Heart left ventricle (tissue), 16 donors: ENCODE results near the gene MED25. TPM values are rescaled to one million over a fixed set of nuclear protein-coding genes. Genes with fewer than 3 reads are reported as not detected.

Experiments used
- ATAC-seq, 4 donors: fragments of 200-7000 bp; cut with Tn5 transposase; one replicate each; pipeline ENCODE4 v1.9.1; 2020 to 2022; ENCODE audit warnings: moderate library complexity in 4 of 4, mild to moderate bottlenecking in 3 of 4, moderate number of reproducible peaks in 1 of 4
- DNase-seq, 5 donors: peaks; one replicate each; pipeline ENCODE4 v3.0.0-alpha.2; 2020
- H3K27ac ChIP-seq, 12 donors: fragments of 200-600 bp; sonication (generic) in 4 of 12; one replicate each; pipeline versions ENCODE4 v1.5.0 to v1.8.0; 2016 to 2022; ENCODE audit warnings: mild to moderate bottlenecking in 2 of 12
- H3K27me3 ChIP-seq, 9 donors: fragments of 200-600 bp; sonication (generic) in 2 of 9; one replicate each; pipeline versions ENCODE4 v1.5.1 to v1.8.0; 2016 to 2022; ENCODE audit warnings: mild to moderate bottlenecking in 3 of 9
- H3K36me3 ChIP-seq, 9 donors: fragments of 200-600 bp; sonication (generic) in 2 of 9; one replicate each; pipeline versions ENCODE4 v1.5.0 to v1.8.0; 2018 to 2022; ENCODE audit warnings: mild to moderate bottlenecking in 2 of 9
- H3K4me1 ChIP-seq, 12 donors: fragments of 200-600 bp; sonication (generic) in 4 of 12; one replicate each; pipeline versions ENCODE4 v1.5.0 to v1.8.0; 2016 to 2022; ENCODE audit warnings: mild to moderate bottlenecking in 3 of 12
- H3K4me3 ChIP-seq, 12 donors: fragments of 200-600 bp; sonication (generic) in 4 of 12; one replicate each; pipeline versions ENCODE4 v1.5.0 to v1.8.0; 2017 to 2022; ENCODE audit warnings: mild to moderate bottlenecking in 9 of 12, moderate library complexity in 4 of 12
- H3K9me3 ChIP-seq, 12 donors: fragments of 200-600 bp; sonication (generic) in 4 of 12; one replicate each; pipeline versions ENCODE4 v1.5.0 to v1.8.0; 2016 to 2022; ENCODE audit warnings: mild to moderate bottlenecking in 1 of 12
- POLR2A ChIP-seq, 2 donors: fragments of 450-650 bp; IDR thresholded peaks; one replicate each; pipeline ENCODE4 v1.6.1; 2017; ENCODE audit warnings: antibody characterized with exemption in 2 of 2, mild to moderate bottlenecking in 2 of 2, moderate library complexity in 2 of 2
- WGBS, 4 donors: extraction: QIAGEN DNeasy Blood & Tissue Kit in 2 of 4; methylation state at CpG; one replicate each; pipeline versions ENCODE4 v1.1.5 to v1.1.7; 2013 to 2018; 5-methylcytosine and 5-hydroxymethylcytosine counted together
- intact Hi-C, 10 donors: fragments of 100-400 bp; cut with DNase I; formaldehyde crosslinking; loops; one replicate each; pipeline versions ENCODE4 v1.11.1 to v1.14.2; 2022
- microRNA-seq, 4 donors: library from miRNA; unstranded; fragments of <30 nt; microRNA quantifications; one replicate each; pipeline versions ENCODE4 to v1.2.0, GENCODE V29; 2017 to 2020
- polyA plus RNA-seq, 2 donors: library from polyadenylated mRNA; stranded (reverse); fragments of 200-250 nt; gene quantifications; one replicate each; pipeline ENCODE4 v1.2.3, GENCODE V29; 2013
- total RNA-seq, 9 donors: library from RNA; depleted of rRNA in 2 of 9; stranded (reverse); fragments of >200 nt in 2 of 9; fragmentation: NEBNext Ultra II Directional in 3 of 9; extraction: Animal tissue kit (Norgen Biotek cat#: 25700) in 3 of 9; gene quantifications; one replicate each; pipeline versions ENCODE4 v1.1.0 to v1.2.4, GENCODE V29; 2016 to 2023
- TF ChIP-seq, protein P1 (sequence below), 12 donors: fragments of 200-600 bp; sonication (generic) in 4 of 12; IDR thresholded peaks; one replicate each; pipeline versions ENCODE4 v1.5.0 to v1.8.0; 2018 to 2022; ENCODE audit warnings: antibody characterized with exemption in 12 of 12, mild to moderate bottlenecking in 5 of 12
- donor health status: ischemic (EF 13 %, LVEDD 7.1; RV severe dilation, severe dysfunction).
- donor health status: healthy with polysubstance abuse.
- donor health status: DM: no; HTN: yes; CAD: no.
- donor health status: DM: no; HTN: no; CAD: no.
- donor health status: ischemic (EF 25% LVEDD 6.9; RV normal size, moderate dysfunction).
- donor health status: ischemic (EF 25% LVEDD 5.7; RV mildly dilated, moderate dysfunction).
- donor health status: healthy.
- donor health status: DM: yes; HTN: yes; CAD: no.
- donor health status: ischemic (EF 35%, LVEDD 5.7; RV mildly dilated, moderate dysfunction).
- donor health status: nonischemic (EF 11% LVEDD 7.7; RV severe dilation, severe dysfunction).
- donor health status: DM: yes; HTN: yes; CAD: no.
- donor health status: PGD.
- donor health status: ischemic (EF 29% LVEDD 5.4; RV normal size, mild dysfunction).
- donor health status: nonischemic (EF 23%, LVEDD 6.1; RV moderate dilation, normal function).

The MED25 gene
- total and polyA plus RNA-seq, 11 donors: 44.1 to 119 (median 54.7) TPM

DNA sequence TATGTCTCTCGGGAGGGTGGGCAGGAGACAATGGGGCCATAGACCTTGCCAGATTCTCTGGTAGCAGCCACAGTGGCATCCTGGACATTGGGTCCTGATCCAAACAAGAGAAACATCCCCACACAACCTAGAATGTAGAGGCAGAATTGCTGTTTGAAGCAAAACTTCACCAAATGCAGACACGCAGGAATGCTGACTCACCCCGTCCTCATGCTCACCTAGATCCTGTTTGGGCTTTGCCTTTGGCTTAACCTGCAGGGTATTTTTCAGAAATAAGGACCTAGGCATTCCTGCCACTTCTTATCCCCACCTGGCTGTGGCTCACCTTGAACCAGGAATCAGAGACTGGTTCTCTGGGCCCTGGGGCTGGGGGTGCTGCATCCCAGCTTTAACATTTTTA lies 66.7 kb downstream of the MED25 start:
- DNase-seq (no peak), ATAC-seq (no peak)
- WGBS, 4 donors: 92 to 100% (median 95%) methylated on average over 2 to 3 of the region's 3 CpGs
- no peak for TF ChIP-seq POLR2A (IDR thresholded peaks at IDR 0.05)
- TF ChIP-seq, protein P1, sequence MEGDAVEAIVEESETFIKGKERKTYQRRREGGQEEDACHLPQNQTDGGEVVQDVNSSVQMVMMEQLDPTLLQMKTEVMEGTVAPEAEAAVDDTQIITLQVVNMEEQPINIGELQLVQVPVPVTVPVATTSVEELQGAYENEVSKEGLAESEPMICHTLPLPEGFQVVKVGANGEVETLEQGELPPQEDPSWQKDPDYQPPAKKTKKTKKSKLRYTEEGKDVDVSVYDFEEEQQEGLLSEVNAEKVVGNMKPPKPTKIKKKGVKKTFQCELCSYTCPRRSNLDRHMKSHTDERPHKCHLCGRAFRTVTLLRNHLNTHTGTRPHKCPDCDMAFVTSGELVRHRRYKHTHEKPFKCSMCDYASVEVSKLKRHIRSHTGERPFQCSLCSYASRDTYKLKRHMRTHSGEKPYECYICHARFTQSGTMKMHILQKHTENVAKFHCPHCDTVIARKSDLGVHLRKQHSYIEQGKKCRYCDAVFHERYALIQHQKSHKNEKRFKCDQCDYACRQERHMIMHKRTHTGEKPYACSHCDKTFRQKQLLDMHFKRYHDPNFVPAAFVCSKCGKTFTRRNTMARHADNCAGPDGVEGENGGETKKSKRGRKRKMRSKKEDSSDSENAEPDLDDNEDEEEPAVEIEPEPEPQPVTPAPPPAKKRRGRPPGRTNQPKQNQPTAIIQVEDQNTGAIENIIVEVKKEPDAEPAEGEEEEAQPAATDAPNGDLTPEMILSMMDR (IDR thresholded peaks at IDR 0.05): no peak
- Histone ChIP-seq H3K4me1 (peaks cover 0 to 15% (median 3%) of the 10 kb centered on the region in 12 donors), H3K27ac (no peak overlapping the region), H3K27me3 (peaks cover 0 to 3% (median 0%) of the 10 kb centered on the region in 9 donors), H3K4me3 (no peak overlapping the region), H3K9me3 (no peaks in the 10 kb centered on the region), H3K36me3 (peaks cover 8 to 84% (median 69%) of the 10 kb centered on the region in 9 donors)
- intact Hi-C loops: no loop called here

Small RNA genes within 50 kb of the gene (microRNA-seq; reads per million reads assigned to microRNA genes)
- 0 to 2.9 (median 0.48) reads per million in 4 donors for gene MIR4749
- 0 to 3.5 (median 0.40) reads per million in 4 donors for gene MIR6799
- 0 to 0.60 (median 0.03) reads per million in 4 donors for gene MIR6800

Other genes with a start within 250 kb of the MED25 start
- gene NOSIP, start 237.7 kb upstream of the MED25 start, total RNA-seq: 10 to 100 TPM; 37.3 to 67.2 (median 46.3) TPM
- 10 to 100 TPM; 65.5 to 91.3 TPM for gene NOSIP, start 237.7 kb upstream of the MED25 start, polyA plus RNA-seq
- gene PRRG2, start 237.0 kb upstream of the MED25 start, total RNA-seq: 1 to 10 TPM in 4 of 9 donors, under 1 TPM in 4, not detected in 1; 0.27 to 1.5 (median 0.88) TPM
- 1 to 10 TPM in 1 of 2 donors, under 1 TPM in 1; 0.53 to 3.2 TPM for gene PRRG2, start 237.0 kb upstream of the MED25 start, polyA plus RNA-seq
- 10 to 100 TPM; 10.9 to 20.0 (median 15.5) TPM for gene PRR12, start 227.1 kb upstream of the MED25 start, total RNA-seq
- gene PRR12, start 227.1 kb upstream of the MED25 start, polyA plus RNA-seq: 10 to 100 TPM in 1 of 2 donors, 1 to 10 TPM in 1; 8.0 to 13.6 TPM
- gene RRAS, start 178.1 kb upstream of the MED25 start, total RNA-seq: 100 to 1,000 TPM in 7 of 9 donors, 10 to 100 TPM in 2; 64.4 to 149 (median 110) TPM
- gene RRAS, start 178.1 kb upstream of the MED25 start, polyA plus RNA-seq: 100 to 1,000 TPM; 133 to 177 TPM
- 10 to 100 TPM; 24.5 to 52.8 (median 46.3) TPM for gene SCAF1, start 176.1 kb upstream of the MED25 start, total RNA-seq
- gene SCAF1, start 176.1 kb upstream of the MED25 start, polyA plus RNA-seq: 10 to 100 TPM; 26.9 to 28.2 TPM
- gene IRF3, start 152.4 kb upstream of the MED25 start, total RNA-seq: 10 to 100 TPM; 23.1 to 55.7 (median 30.5) TPM
- gene IRF3, start 152.4 kb upstream of the MED25 start, polyA plus RNA-seq: 10 to 100 TPM; 35.1 to 68.0 TPM
- gene BCL2L12, start 152.4 kb upstream of the MED25 start, total RNA-seq: 10 to 100 TPM in 5 of 9 donors, 1 to 10 TPM in 4; 5.9 to 15.9 (median 10.0) TPM
- gene BCL2L12, start 152.4 kb upstream of the MED25 start, polyA plus RNA-seq: 10 to 100 TPM; 14.2 to 18.6 TPM
- 100 to 1,000 TPM; 106 to 170 (median 124) TPM for gene PRMT1, start 141.0 kb upstream of the MED25 start, total RNA-seq
- 100 to 1,000 TPM; 113 to 283 TPM for gene PRMT1, start 141.0 kb upstream of the MED25 start, polyA plus RNA-seq
- gene ADM5, start 128.7 kb upstream of the MED25 start, total RNA-seq: 1 to 10 TPM in 1 of 9 donors, under 1 TPM in 7, not detected in 1; 0.14 to 1.6 (median 0.48) TPM
- under 1 TPM; 0.58 to 0.76 TPM for gene ADM5, start 128.7 kb upstream of the MED25 start, polyA plus RNA-seq
- gene CPT1C, start 127.2 kb upstream of the MED25 start, total RNA-seq: 1 to 10 TPM in 8 of 9 donors, under 1 TPM in 1; 1.00 to 6.0 (median 2.2) TPM
- gene CPT1C, start 127.2 kb upstream of the MED25 start, polyA plus RNA-seq: 1 to 10 TPM; 3.0 to 3.1 TPM
- gene TSKS, start 55.0 kb upstream of the MED25 start, total RNA-seq: under 1 TPM in 6 of 9 donors, not detected in 3; 0.23 to 0.77 (median 0.34) TPM
- gene TSKS, start 55.0 kb upstream of the MED25 start, polyA plus RNA-seq: under 1 TPM; 0.49 to 0.72 TPM
- gene AP2A1, start 51.3 kb upstream of the MED25 start, total RNA-seq: 100 to 1,000 TPM in 1 of 9 donors, 10 to 100 TPM in 8; 53.6 to 152 (median 70.5) TPM
- gene AP2A1, start 51.3 kb upstream of the MED25 start, polyA plus RNA-seq: 100 to 1,000 TPM in 1 of 2 donors, 10 to 100 TPM in 1; 33.4 to 115 TPM
- gene FUZ, start 5.0 kb upstream of the MED25 start, total RNA-seq: 10 to 100 TPM; 12.7 to 29.1 (median 16.2) TPM
- 10 to 100 TPM; 14.3 to 24.3 TPM for gene FUZ, start 5.0 kb upstream of the MED25 start, polyA plus RNA-seq
- 100 to 1,000 TPM in 1 of 9 donors, 10 to 100 TPM in 8; 70.9 to 109 (median 91.5) TPM for gene PTOV1, start 32.9 kb downstream of the MED25 start, total RNA-seq
- gene PTOV1, start 32.9 kb downstream of the MED25 start, polyA plus RNA-seq: 100 to 1,000 TPM in 1 of 2 donors, 10 to 100 TPM in 1; 85.9 to 135 TPM
- 10 to 100 TPM; 26.6 to 57.0 (median 36.8) TPM for gene PNKP, start 49.3 kb downstream of the MED25 start, total RNA-seq
- 10 to 100 TPM; 32.7 to 54.7 TPM for gene PNKP, start 49.3 kb downstream of the MED25 start, polyA plus RNA-seq
- 10 to 100 TPM; 25.3 to 46.0 (median 31.2) TPM for gene AKT1S1, start 59.1 kb downstream of the MED25 start, total RNA-seq
- 10 to 100 TPM; 41.9 to 55.1 TPM for gene AKT1S1, start 59.1 kb downstream of the MED25 start, polyA plus RNA-seq
- 10 to 100 TPM; 30.1 to 54.8 (median 39.8) TPM for gene TBC1D17, start 59.4 kb downstream of the MED25 start, total RNA-seq
- gene TBC1D17, start 59.4 kb downstream of the MED25 start, polyA plus RNA-seq: 10 to 100 TPM; 30.7 to 35.9 TPM
- gene IL4I1, start 78.6 kb downstream of the MED25 start, total RNA-seq: 10 to 100 TPM in 2 of 9 donors, under 1 TPM in 4, not detected in 3; 0.27 to 21.6 (median 0.64) TPM
- under 1 TPM in 1 of 2 donors, not detected in 1; 0.30 TPM for gene IL4I1, start 78.6 kb downstream of the MED25 start, polyA plus RNA-seq
- gene ATF5, start 110.9 kb downstream of the MED25 start, total RNA-seq: 10 to 100 TPM in 2 of 9 donors, 1 to 10 TPM in 7; 3.9 to 33.0 (median 8.2) TPM
- 10 to 100 TPM; 16.0 to 30.5 TPM for gene ATF5, start 110.9 kb downstream of the MED25 start, polyA plus RNA-seq
- 10 to 100 TPM; 24.6 to 61.9 (median 33.3) TPM for gene NUP62, start 111.2 kb downstream of the MED25 start, total RNA-seq
- gene NUP62, start 111.2 kb downstream of the MED25 start, polyA plus RNA-seq: 10 to 100 TPM; 14.0 to 30.3 TPM
- gene SIGLEC11, start 142.9 kb downstream of the MED25 start, total RNA-seq: 1 to 10 TPM in 5 of 9 donors, under 1 TPM in 2, not detected in 2; 0.37 to 3.0 (median 1.2) TPM
- gene SIGLEC11, start 142.9 kb downstream of the MED25 start, polyA plus RNA-seq: under 1 TPM; 0.22 to 0.80 TPM
- gene VRK3, start 207.1 kb downstream of the MED25 start, total RNA-seq: 10 to 100 TPM; 17.8 to 33.7 (median 23.1) TPM
- gene VRK3, start 207.1 kb downstream of the MED25 start, polyA plus RNA-seq: 10 to 100 TPM in 1 of 2 donors, 1 to 10 TPM in 1; 9.9 to 32.4 TPM
- gene ZNF473, start 207.7 kb downstream of the MED25 start, total RNA-seq: 1 to 10 TPM; 2.3 to 6.5 (median 3.9) TPM
- 1 to 10 TPM; 1.6 to 2.6 TPM for gene ZNF473, start 207.7 kb downstream of the MED25 start, polyA plus RNA-seq